GDM1 (cell line): Measurements from ENCODE around the gene MEIS2.

Experiments
- DNase-seq: peaks from one replicate; lab custom pipeline; 2025; lab: John Stamatoyannopoulos, UW

The MEIS2 gene

DNA sequence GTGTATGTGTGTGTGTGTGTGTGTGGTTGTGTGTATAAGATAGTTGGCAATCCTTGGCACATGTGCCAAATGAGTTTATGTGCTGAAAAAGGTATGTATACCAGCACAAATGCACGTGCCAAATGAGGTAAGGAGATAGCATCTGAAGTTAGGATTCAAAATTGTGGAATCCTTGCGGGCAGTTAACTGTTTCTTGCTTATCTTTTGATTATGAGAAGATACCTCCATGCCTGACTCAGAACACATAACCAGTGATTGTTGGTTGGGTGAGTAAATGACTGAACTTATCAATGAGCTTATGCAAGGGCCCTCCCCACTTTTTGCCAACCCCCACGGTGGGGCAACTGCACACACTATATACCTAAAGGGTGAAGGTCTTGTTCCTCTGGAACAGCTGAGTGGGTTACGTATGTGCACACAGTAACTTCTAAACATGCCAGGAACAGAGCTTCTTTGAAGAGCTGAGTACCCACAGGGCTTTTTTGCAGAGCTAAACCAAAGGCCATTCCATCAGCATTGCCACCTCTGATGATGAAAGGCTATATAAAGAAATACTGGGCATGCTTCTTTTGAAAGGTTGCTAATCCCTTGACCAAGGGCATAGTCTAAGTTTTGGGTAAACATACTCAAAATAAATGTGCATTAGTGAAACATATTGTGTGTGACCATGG, 60.1 kb downstream of the MEIS2 start:
- DNase-seq = no peak

GRCh38 chr15:37038716-37039106, 61.6 kb downstream of the MEIS2 start:
- no peak for DNase-seq

GRCh38 chr15:37037850-37038715, 62.3 kb downstream of the MEIS2 start:
- DNase-seq = no peak

- DNase-seq = no peak
Measured at GRCh38 chr15:37037071-37037655, 63.2 kb downstream of the MEIS2 start.

GRCh38 chr15:37034835-37035748, 65.3 kb downstream of the MEIS2 start:
- no peak for DNase-seq

- DNase-seq = no peak
Measured at GRCh38 chr15:37034392-37034791, 66.0 kb downstream of the MEIS2 start.

DNA sequence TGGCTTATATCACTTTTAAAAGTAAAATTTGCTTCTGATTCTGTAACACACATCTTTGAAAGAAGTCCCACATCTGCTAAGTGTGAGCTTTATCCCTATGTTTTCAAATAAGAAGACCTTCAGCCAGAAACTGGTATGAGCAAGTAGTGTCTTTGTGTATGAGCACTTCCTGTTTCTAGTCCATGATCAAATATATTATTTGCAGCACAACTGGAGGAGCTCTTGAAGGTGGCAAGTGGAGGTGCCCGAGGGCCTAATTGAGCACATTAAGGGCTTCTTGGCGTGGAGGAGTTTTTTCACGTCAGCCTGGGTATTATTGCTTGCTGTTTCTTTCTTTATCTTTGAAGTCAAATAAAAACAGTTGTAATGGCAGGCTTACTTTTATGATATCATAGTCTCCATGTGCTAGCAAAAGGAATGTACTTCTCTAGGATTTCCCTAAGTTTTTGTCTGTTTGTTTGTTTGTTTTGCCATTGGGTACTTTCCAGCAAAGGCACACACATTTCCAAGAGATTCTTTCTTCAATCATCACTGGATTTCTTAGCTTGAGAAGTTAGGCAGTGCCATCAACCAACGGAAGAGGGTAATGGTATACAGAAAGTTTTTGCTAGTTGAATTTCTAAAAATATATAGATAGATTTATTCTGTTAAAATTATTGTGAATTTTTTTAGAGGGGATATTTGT, 68.1 kb downstream of the MEIS2 start:
- no peak for DNase-seq

- DNase-seq = no peak
Measured at GRCh38 chr15:37031198-37031597, 69.2 kb downstream of the MEIS2 start.

DNA sequence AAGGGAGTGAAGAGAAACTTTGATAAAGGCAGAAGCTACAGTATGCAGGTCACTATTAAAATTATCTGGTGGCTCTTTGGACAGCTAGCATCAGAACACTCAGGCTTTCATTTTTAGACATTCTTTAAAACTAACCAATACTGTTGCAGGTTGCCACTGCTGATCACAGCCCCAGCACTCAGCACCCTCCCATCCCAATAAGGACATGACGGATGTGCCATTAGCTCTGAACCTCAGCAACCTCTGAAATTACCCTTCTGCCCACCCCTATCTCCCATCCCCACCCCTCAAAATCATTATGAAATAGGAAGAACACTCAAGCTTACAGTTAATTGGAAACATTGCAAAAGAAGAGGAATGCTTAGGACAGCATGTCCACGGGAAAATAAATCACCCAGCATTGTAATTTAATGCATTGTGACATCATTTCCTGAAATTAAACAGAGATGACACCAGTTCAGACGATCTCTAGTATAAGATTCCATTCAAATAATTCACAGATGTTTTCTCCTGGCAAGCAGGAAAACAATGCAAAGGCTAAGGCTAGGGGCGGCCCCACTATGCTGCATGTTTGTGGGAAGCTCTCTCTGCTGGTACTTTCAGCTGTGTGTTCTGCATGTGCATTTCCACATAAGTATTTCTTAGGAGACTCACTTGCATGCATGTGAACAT, 71.6 kb downstream of the MEIS2 start:
- no peak for DNase-seq

DNA sequence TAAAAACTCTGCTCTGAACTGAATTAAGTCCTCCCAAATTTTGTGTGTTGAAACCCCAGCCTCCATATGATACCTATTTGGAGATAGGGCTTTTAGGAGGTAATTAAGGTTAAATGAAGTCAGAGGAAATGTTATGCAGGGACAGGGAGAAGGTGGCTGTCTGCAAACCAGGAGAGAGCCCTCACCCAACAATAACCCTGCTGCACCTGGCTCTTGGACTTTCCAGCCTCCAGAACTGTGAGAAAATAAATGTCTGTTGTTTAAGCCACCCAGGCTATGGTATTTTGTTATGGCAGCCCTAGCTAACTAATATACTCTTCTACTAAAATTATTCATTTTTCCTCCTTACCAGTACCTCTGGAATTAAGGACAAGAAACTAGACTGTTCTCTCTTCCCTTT, 79.5 kb downstream of the MEIS2 start:
- DNase-seq = no peak

GRCh38 chr15:37019479-37020433, 80.6 kb downstream of the MEIS2 start:
- no peak for DNase-seq

GRCh38 chr15:37017031-37017625, 83.2 kb downstream of the MEIS2 start:
- DNase-seq = no peak

DNA sequence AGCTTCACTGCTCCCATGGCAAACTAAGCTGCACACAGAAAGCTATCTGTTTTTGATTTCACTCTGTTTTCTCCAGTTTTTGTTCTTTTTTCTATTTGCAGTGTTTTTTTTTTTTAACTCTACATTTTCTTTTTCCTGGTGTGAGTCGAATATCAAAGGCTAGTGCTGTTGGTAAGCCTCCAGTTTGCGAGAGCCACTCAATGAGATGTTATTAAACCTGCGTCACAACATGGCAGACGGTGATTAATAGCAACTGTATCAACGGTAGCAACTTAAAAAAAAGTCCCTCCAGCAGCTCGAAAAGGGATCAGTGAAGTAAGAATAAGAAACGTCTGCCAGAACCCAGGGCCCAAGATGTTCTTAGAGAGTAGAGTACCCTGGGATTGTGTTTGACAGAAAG, 84.1 kb downstream of the MEIS2 start:
- no peak for DNase-seq

GRCh38 chr15:37015451-37015850, 84.9 kb downstream of the MEIS2 start:
- no peak for DNase-seq

DNA sequence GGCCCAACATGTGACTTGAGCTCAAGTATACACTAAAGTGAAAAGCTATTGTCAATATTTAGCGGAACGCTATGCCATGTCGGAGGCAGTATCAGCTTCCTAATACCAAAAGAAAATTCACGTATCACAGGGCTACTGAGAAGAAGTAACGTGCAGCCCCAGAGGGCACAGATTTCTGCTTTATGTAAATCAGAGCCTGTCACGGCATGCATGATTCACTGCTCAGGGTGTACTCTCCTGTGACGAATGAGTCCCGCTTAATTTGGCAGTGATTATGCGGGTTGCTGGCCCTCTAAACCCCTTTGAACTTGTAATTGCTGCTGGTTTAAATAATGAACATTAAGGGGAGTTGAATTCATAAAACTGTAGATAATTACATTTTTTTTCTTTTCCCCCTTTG, 85.3 kb downstream of the MEIS2 start:
- DNase-seq = no peak

GRCh38 chr15:37014566-37014965, 85.8 kb downstream of the MEIS2 start:
- DNase-seq = no peak

- DNase-seq = no peak
Measured at GRCh38 chr15:37014137-37014536, 86.2 kb downstream of the MEIS2 start.

- DNase-seq = no peak
Measured at GRCh38 chr15:37010595-37010994, 89.8 kb downstream of the MEIS2 start.

- no peak for DNase-seq
Measured at GRCh38 chr15:37009288-37009687, 91.1 kb downstream of the MEIS2 start.
